ENCODE measurements around the gene OR1A1.

Gene OR1A1

GRCh38 chr17:3207367-3207766 lies at the start of gene OR1A1:
TSS of gene OR1A1 (plus strand) at chr17:3207667. CDS start at chr17:3215621, 7,954 bp downstream.
- no peak within 1 kb of the TSS for H3K4me3 ChIP-seq (ENCODE audit: severe bottlenecking)
- no peaks in the 10 kb centered on the region for H3K27me3 ChIP-seq (ENCODE audit: insufficient read depth, poor library complexity, severe bottlenecking)
- no peak for TF ChIP-seq CTCF (IDR thresholded peaks at IDR 0.05; ENCODE audit: poor library complexity, severe bottlenecking)
- H3K36me3 ChIP-seq (ENCODE audit: low read depth) = no peaks in the 10 kb centered on the region
- H3K27ac ChIP-seq (ENCODE audit: poor library complexity, severe bottlenecking) = no peak within 1 kb of the TSS
- no peaks in the 10 kb centered on the region for H3K4me1 ChIP-seq (ENCODE audit: insufficient read depth, poor library complexity, severe bottlenecking)
- DNase-seq (ENCODE audit: low spot score) = no peak
- no peaks in the 10 kb centered on the region for H3K9me3 ChIP-seq (ENCODE audit: severe bottlenecking)
- no peak for ATAC-seq (ENCODE audit: low read depth)

- no peak for ATAC-seq (ENCODE audit: low read depth)
- Histone ChIP-seq H3K27ac (ENCODE audit: poor library complexity, severe bottlenecking) (no peak overlapping the region), H3K27me3 (ENCODE audit: insufficient read depth, poor library complexity, severe bottlenecking) (peaks cover 7% of the 10 kb centered on the region), H3K4me1 (ENCODE audit: insufficient read depth, poor library complexity, severe bottlenecking) (no peaks in the 10 kb centered on the region), H3K36me3 (ENCODE audit: low read depth) (no peaks in the 10 kb centered on the region), H3K9me3 (ENCODE audit: severe bottlenecking) (no peaks in the 10 kb centered on the region), H3K4me3 (ENCODE audit: severe bottlenecking) (no peak overlapping the region)
- no peak for DNase-seq (ENCODE audit: low spot score)
- no peak for TF ChIP-seq CTCF (IDR thresholded peaks at IDR 0.05; ENCODE audit: poor library complexity, severe bottlenecking)
Observed at GRCh38 chr17:3167574-3167973, 39.9 kb upstream of the OR1A1 start.

GRCh38 chr17:3189961-3190360 lies 17.5 kb upstream of the OR1A1 start:
- Histone ChIP-seq H3K27me3 (ENCODE audit: insufficient read depth, poor library complexity, severe bottlenecking) (peaks cover 49% of the 10 kb centered on the region), H3K9me3 (ENCODE audit: severe bottlenecking) (no peaks in the 10 kb centered on the region), H3K4me1 (ENCODE audit: insufficient read depth, poor library complexity, severe bottlenecking) (no peaks in the 10 kb centered on the region), H3K4me3 (ENCODE audit: severe bottlenecking) (no peak overlapping the region), H3K36me3 (ENCODE audit: low read depth) (no peaks in the 10 kb centered on the region), H3K27ac (ENCODE audit: poor library complexity, severe bottlenecking) (no peak overlapping the region)
- TF ChIP-seq CTCF (IDR thresholded peaks at IDR 0.05; ENCODE audit: poor library complexity, severe bottlenecking) = no peak
- no peak for ATAC-seq (ENCODE audit: low read depth)
- no peak for DNase-seq (ENCODE audit: low spot score)

GRCh38 chr17:3197219-3197618 lies 10.2 kb upstream of the OR1A1 start, which contains the start of gene OR1A2:
TSS of gene OR1A2 (plus strand) at chr17:3197519. CDS start at chr17:3197519, 0 bp downstream.
- Histone ChIP-seq H3K27ac (ENCODE audit: poor library complexity, severe bottlenecking) (no peak within 1 kb of the TSS), H3K36me3 (ENCODE audit: low read depth) (no peaks in the 10 kb centered on the region), H3K4me1 (ENCODE audit: insufficient read depth, poor library complexity, severe bottlenecking) (no peaks in the 10 kb centered on the region), H3K27me3 (ENCODE audit: insufficient read depth, poor library complexity, severe bottlenecking) (peaks cover 11% of the 10 kb centered on the region), H3K4me3 (ENCODE audit: severe bottlenecking) (no peak within 1 kb of the TSS), H3K9me3 (ENCODE audit: severe bottlenecking) (no peaks in the 10 kb centered on the region)
- no peak for TF ChIP-seq CTCF (IDR thresholded peaks at IDR 0.05; ENCODE audit: poor library complexity, severe bottlenecking)
- DNase-seq (ENCODE audit: low spot score) (no peak), ATAC-seq (ENCODE audit: low read depth) (no peak)

- DNase-seq (ENCODE audit: low spot score) (no peak), ATAC-seq (ENCODE audit: low read depth) (no peak)
- Histone ChIP-seq H3K4me3 (ENCODE audit: severe bottlenecking) (no peak overlapping the region), H3K27me3 (ENCODE audit: insufficient read depth, poor library complexity, severe bottlenecking) (no peaks in the 10 kb centered on the region), H3K9me3 (ENCODE audit: severe bottlenecking) (no peaks in the 10 kb centered on the region), H3K4me1 (ENCODE audit: insufficient read depth, poor library complexity, severe bottlenecking) (no peaks in the 10 kb centered on the region), H3K36me3 (ENCODE audit: low read depth) (no peaks in the 10 kb centered on the region), H3K27ac (ENCODE audit: poor library complexity, severe bottlenecking) (no peak overlapping the region)
- TF ChIP-seq CTCF (IDR thresholded peaks at IDR 0.05; ENCODE audit: poor library complexity, severe bottlenecking) = no peak
Observed at GRCh38 chr17:3208484-3208883, 1.0 kb downstream of the OR1A1 start.

All from RWPE2 (cell line).